ENCODE results near the gene ZBTB1. TPM values are rescaled to one million over a fixed set of nuclear protein-coding genes. Genes with fewer than 3 reads are reported as not detected.

The ZBTB1 gene
- total RNA-seq, 1 donor from 2014 or later = 46.3 TPM

DNA sequence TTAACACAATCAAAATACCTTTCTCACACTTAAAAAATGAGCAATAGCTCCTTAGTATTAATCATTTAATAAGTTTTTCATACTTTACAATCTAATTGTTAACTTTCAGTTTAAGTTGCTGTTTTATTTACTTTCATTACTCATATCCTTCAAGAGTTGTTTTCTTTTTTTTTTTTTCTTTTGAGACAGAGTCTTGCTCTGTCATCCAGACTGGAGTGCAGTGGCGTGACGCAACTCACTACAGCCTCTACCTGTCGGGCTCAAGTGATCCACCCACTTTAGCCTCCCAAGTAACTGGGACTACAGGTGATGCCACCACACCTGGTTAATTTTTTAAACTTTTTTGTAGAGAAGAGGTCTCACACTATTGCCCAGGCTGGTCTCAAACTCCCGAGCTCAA, 16.1 kb downstream of the ZBTB1 start:
- no peak overlapping the region for H3K4me3 ChIP-seq (ENCODE audit: low read depth, low read length)
- DNase-seq (ENCODE audit: low read depth) = no peak
- no peaks in the 10 kb centered on the region for H3K36me3 ChIP-seq (ENCODE audit: control insufficient read depth, insufficient read depth, low read length)
- H3K27me3 ChIP-seq (ENCODE audit: control insufficient read depth, insufficient read depth, low read length) = no peaks in the 10 kb centered on the region
- TF ChIP-seq, protein P1, sequence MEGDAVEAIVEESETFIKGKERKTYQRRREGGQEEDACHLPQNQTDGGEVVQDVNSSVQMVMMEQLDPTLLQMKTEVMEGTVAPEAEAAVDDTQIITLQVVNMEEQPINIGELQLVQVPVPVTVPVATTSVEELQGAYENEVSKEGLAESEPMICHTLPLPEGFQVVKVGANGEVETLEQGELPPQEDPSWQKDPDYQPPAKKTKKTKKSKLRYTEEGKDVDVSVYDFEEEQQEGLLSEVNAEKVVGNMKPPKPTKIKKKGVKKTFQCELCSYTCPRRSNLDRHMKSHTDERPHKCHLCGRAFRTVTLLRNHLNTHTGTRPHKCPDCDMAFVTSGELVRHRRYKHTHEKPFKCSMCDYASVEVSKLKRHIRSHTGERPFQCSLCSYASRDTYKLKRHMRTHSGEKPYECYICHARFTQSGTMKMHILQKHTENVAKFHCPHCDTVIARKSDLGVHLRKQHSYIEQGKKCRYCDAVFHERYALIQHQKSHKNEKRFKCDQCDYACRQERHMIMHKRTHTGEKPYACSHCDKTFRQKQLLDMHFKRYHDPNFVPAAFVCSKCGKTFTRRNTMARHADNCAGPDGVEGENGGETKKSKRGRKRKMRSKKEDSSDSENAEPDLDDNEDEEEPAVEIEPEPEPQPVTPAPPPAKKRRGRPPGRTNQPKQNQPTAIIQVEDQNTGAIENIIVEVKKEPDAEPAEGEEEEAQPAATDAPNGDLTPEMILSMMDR (IDR thresholded peaks at IDR 0.05; ENCODE audit: insufficient read depth, low read length, poor library complexity, severe bottlenecking) = no peak

DNA sequence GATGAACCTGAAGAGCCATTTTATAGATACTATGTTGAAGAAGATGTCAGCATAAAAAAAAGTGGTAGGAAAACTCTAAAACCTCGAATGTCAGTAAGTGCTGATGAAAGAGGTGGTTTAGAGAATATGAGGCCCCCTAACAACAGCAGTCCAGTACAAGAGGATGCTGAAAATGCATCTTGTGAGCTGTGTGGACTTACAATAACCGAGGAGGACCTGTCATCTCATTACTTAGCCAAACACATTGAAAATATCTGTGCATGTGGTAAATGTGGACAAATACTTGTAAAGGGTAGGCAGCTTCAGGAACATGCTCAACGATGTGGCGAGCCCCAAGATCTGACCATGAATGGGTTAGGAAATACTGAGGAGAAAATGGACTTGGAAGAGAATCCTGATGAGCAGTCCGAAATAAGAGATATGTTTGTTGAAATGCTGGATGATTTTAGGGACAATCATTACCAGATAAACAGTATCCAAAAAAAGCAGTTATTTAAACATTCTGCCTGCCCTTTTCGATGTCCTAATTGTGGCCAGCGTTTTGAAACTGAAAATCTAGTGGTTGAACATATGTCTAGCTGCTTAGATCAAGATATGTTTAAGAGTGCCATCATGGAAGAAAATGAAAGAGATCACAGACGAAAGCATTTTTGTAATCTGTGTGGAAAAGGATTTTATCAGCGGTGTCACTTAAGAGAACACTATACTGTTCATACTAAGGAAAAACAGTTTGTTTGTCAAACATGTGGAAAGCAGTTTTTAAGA, 18.2 kb downstream of the ZBTB1 start:
- DNase-seq (ENCODE audit: low read depth) = no peak
- Histone ChIP-seq H3K27me3 (ENCODE audit: control insufficient read depth, insufficient read depth, low read length) (no peaks in the 10 kb centered on the region), H3K36me3 (ENCODE audit: control insufficient read depth, insufficient read depth, low read length) (no peaks in the 10 kb centered on the region), H3K4me3 (ENCODE audit: low read depth, low read length) (no peak overlapping the region)
- TF ChIP-seq, protein P1 (IDR thresholded peaks at IDR 0.05; ENCODE audit: insufficient read depth, low read length, poor library complexity, severe bottlenecking) = no peak

DNA sequence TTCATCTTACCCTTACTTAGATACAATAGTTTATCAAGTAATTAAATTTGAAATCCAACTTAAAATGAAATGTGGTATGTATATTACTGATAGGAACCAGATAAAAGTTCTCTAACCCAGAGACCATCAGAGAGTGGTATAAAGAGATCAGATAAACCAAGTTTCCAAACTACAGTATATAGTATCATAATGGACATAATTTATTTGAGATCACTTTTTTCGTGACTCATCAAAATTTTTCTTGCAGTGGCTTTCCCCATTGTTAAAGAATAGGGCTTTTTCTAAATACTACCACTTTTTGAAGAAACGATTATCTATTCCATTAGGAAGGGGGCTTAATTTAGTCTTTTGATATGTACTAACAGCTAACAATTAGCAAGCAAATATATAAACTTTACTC, 20.8 kb downstream of the ZBTB1 start:
- TF ChIP-seq, protein P1 (IDR thresholded peaks at IDR 0.05; ENCODE audit: insufficient read depth, low read length, poor library complexity, severe bottlenecking) = no peak
- DNase-seq (ENCODE audit: low read depth) = no peak
- Histone ChIP-seq H3K4me3 (ENCODE audit: low read depth, low read length) (no peak overlapping the region), H3K27me3 (ENCODE audit: control insufficient read depth, insufficient read depth, low read length) (no peaks in the 10 kb centered on the region), H3K36me3 (ENCODE audit: control insufficient read depth, insufficient read depth, low read length) (peaks cover 1% of the 10 kb centered on the region)

DNA sequence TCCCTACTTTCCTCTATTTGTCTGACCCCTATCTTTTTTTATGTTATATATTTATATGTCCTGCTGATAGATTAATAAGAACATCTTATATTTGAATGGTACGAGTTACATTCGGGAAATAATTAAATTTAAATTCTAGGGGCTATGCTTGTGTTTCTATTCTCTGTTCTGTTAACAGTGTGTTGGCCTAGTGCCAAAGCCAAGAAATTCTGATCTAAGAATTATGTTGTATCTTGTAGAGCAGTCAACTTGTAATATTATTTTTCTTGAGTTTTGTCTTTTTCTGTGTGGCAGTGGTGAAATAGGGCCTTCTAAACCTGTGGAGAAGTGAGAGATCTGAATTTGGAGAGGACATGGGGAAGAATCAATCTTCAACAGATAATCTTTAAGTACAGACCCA, 27.0 kb downstream of the ZBTB1 start:
- TF ChIP-seq, protein P1 (IDR thresholded peaks at IDR 0.05; ENCODE audit: insufficient read depth, low read length, poor library complexity, severe bottlenecking) = no peak
- DNase-seq (ENCODE audit: low read depth) = no peak
- Histone ChIP-seq H3K27me3 (ENCODE audit: control insufficient read depth, insufficient read depth, low read length) (no peaks in the 10 kb centered on the region), H3K4me3 (ENCODE audit: low read depth, low read length) (no peak overlapping the region), H3K36me3 (ENCODE audit: control insufficient read depth, insufficient read depth, low read length) (peaks cover 1% of the 10 kb centered on the region)

DNA sequence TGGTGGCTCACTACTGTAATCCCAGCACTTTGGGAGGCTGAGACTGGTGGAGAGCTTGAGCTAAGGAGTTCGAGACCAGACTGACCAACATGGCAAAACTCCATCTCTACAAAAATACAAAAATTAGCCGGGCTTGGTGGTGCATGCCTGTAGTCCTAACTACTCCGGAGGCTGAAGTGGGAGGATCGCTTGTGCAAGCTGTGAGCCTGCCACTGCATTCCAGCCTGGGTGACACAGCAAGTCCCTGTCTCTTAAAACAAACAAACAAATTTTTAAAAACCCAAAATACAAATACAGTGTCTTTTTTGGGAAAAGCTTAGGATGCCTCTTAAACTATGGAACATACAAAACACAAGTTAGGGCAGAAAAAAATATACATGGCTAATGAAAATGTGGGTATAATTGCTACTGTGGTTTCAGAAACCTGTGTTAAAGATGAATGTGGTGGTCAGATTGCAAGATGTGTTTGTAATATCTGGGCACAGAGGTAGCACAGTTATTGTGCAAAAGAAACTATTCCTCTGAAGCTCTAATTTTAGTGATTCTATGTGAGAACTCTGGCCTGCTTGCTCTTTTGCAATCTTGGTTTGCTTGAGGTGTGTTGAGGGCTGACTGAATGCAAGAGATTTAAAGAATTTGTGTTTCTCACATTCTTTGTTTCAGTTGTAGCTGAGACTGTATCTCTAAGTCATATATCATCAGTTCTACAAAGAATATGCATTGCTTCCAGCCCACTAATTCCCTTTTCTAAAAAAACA, 32.1 kb downstream of the ZBTB1 start:
- peaks cover 10% of the 10 kb centered on the region for H3K27me3 ChIP-seq (ENCODE audit: control insufficient read depth, insufficient read depth, low read length)
- DNase-seq (ENCODE audit: low read depth) = no peak
- TF ChIP-seq, protein P1 (IDR thresholded peaks at IDR 0.05; ENCODE audit: insufficient read depth, low read length, poor library complexity, severe bottlenecking) = no peak
- H3K4me3 ChIP-seq (ENCODE audit: low read depth, low read length) = no peak overlapping the region
- no peaks in the 10 kb centered on the region for H3K36me3 ChIP-seq (ENCODE audit: control insufficient read depth, insufficient read depth, low read length)

All from kidney epithelial cell (primary cell).